Chondrocyte (in vitro differentiated cells): ENCODE results near the gene PPP4R2. TPM values are rescaled to one million over a fixed set of nuclear protein-coding genes. Genes with fewer than 3 reads are reported as not detected.

ENCODE experiments used
- DNase-seq: peaks from one replicate; pipeline ENCODE4 v3.0.0; 2021; ENCODE audit warnings: mixed read lengths, low spot score
- H3K27ac Mint-ChIP-seq: one replicate; pipeline ENCODE4 v1.8.0; 2021; ENCODE audit warnings: mild to moderate bottlenecking, moderate library complexity, mixed read lengths; ENCODE audit not compliant: unreplicated experiment
- H3K27me3 Mint-ChIP-seq: 2 replicates; pipeline ENCODE4 v1.8.0; 2021; ENCODE audit warnings: low read depth, mixed read lengths
- H3K36me3 Mint-ChIP-seq: 2 replicates; pipeline ENCODE4 v1.8.0; 2021; ENCODE audit warnings: low read depth, mixed read lengths
- H3K4me1 Mint-ChIP-seq: 2 replicates; pipeline ENCODE4 v1.8.0; 2021; ENCODE audit warnings: low read depth, mild to moderate bottlenecking, mixed read lengths
- H3K4me3 Mint-ChIP-seq: one replicate; pipeline ENCODE4 v1.8.0; 2021; ENCODE audit warnings: mild to moderate bottlenecking, moderate library complexity, mixed read lengths; ENCODE audit not compliant: unreplicated experiment
- H3K9me3 Mint-ChIP-seq: 2 replicates; pipeline ENCODE4 v1.8.0; 2021; ENCODE audit warnings: low read depth, mixed read lengths
- CTCF ChIP-seq: fragments of 200-600 bp; sonication (generic); IDR thresholded peaks from 2 replicates; pipeline ENCODE4 v1.5.0; 2021; ENCODE audit warnings: antibody characterized with exemption, mild to moderate bottlenecking, moderate library complexity
- total RNA-seq: library from RNA; stranded (reverse); gene quantifications from 3 replicates; pipeline ENCODE4 v1.2.1, GENCODE V29; 2021

The PPP4R2 gene
- total RNA-seq, 1 donor from 2014 or later, result 70.0 TPM

GRCh38 chr3:72990701-72991395 lies 5.8 kb upstream of the PPP4R2 start:
- TF ChIP-seq CTCF, result no peak
- H3K4me3 Mint-ChIP-seq, result no peak overlapping the region
- peaks cover 3% of the 10 kb centered on the region for H3K36me3 Mint-ChIP-seq
- no peak overlapping the region for H3K27ac Mint-ChIP-seq
- H3K9me3 Mint-ChIP-seq, result no peaks in the 10 kb centered on the region
- no peaks in the 10 kb centered on the region for H3K27me3 Mint-ChIP-seq
- H3K4me1 Mint-ChIP-seq, result peaks cover 5% of the 10 kb centered on the region
- no peak for DNase-seq

- DNase-seq, result no peak
- peaks cover 8% of the 10 kb centered on the region for H3K4me1 Mint-ChIP-seq
Measured at GRCh38 chr3:72991522-72991921, 5.1 kb upstream of the PPP4R2 start.

GRCh38 chr3:72993391-72993790 lies 3.2 kb upstream of the PPP4R2 start:
- H3K36me3 Mint-ChIP-seq, result peaks cover 1% of the 10 kb centered on the region
- H3K4me3 Mint-ChIP-seq, result no peak overlapping the region
- H3K4me1 Mint-ChIP-seq, result peaks cover 14% of the 10 kb centered on the region
- H3K27me3 Mint-ChIP-seq, result no peaks in the 10 kb centered on the region
- H3K27ac Mint-ChIP-seq, result no peak overlapping the region
- no peak for TF ChIP-seq CTCF
- no peaks in the 10 kb centered on the region for H3K9me3 Mint-ChIP-seq
- no peak for DNase-seq

More at GRCh38 chr3:72991522-72991921, 5.1 kb upstream of the PPP4R2 start:
- no peak for TF ChIP-seq CTCF
- no peaks in the 10 kb centered on the region for H3K9me3 Mint-ChIP-seq
- peaks cover 1% of the 10 kb centered on the region for H3K36me3 Mint-ChIP-seq
- no peak overlapping the region for H3K27ac Mint-ChIP-seq
- H3K27me3 Mint-ChIP-seq, result no peaks in the 10 kb centered on the region
- H3K4me3 Mint-ChIP-seq, result no peak overlapping the region

- Mint-ChIP-seq H3K36me3 (peaks cover 5% of the 10 kb centered on the region), H3K9me3 (no peaks in the 10 kb centered on the region), H3K27me3 (no peaks in the 10 kb centered on the region), H3K4me1 (peaks cover 33% of the 10 kb centered on the region), H3K4me3 (no peak overlapping the region), H3K27ac (no peak overlapping the region)
- no peak for TF ChIP-seq CTCF
- DNase-seq, result no peak
Measured at GRCh38 chr3:72995337-72995736, 1.3 kb upstream of the PPP4R2 start.

GRCh38 chr3:72996121-72996472 lies 514 bp upstream of the PPP4R2 start:
- Mint-ChIP-seq H3K9me3 (no peaks in the 10 kb centered on the region), H3K36me3 (peaks cover 7% of the 10 kb centered on the region)
- TF ChIP-seq CTCF, result no peak

More at GRCh38 chr3:72996121-72996472, 514 bp upstream of the PPP4R2 start:
- peaks cover 41% of the 10 kb centered on the region for H3K4me1 Mint-ChIP-seq
- no peak for DNase-seq
- no peaks in the 10 kb centered on the region for H3K27me3 Mint-ChIP-seq
- peak overlapping the region; percentile 96 for H3K27ac Mint-ChIP-seq
- peak overlapping the region; percentile 77 for H3K4me3 Mint-ChIP-seq
